HEK293 (cell line): ENCODE data around the gene FAM89A.

ENCODE experiments used
- FEZF1 ChIP-seq: fragments of 450-650 bp; formaldehyde crosslinking; IDR thresholded peaks from 2 replicates; pipeline ENCODE4 v1.5.1; 2016; ENCODE audit warnings: missing biosample characterization, missing genetic modification characterization
- KLF16 ChIP-seq: fragments of 450-650 bp; formaldehyde crosslinking; IDR thresholded peaks from 2 replicates; pipeline ENCODE4 v1.5.1; 2017; ENCODE audit warnings: missing biosample characterization, missing genetic modification characterization
- REPIN1 ChIP-seq: fragments of 450-650 bp; formaldehyde crosslinking; IDR thresholded peaks from 2 replicates; pipeline ENCODE4 v1.5.1; 2017; ENCODE audit warnings: missing biosample characterization, missing genetic modification characterization, low read depth
- SALL2 ChIP-seq: fragments of 450-650 bp; formaldehyde crosslinking; IDR thresholded peaks from 2 replicates; pipeline ENCODE4 v1.5.0; 2017; ENCODE audit warnings: missing biosample characterization, mild to moderate bottlenecking, missing genetic modification characterization, borderline replicate concordance
- YY1 ChIP-seq: fragments of 450-650 bp; formaldehyde crosslinking; IDR thresholded peaks from 2 replicates; pipeline ENCODE4 v1.5.1; 2018; ENCODE audit warnings: missing biosample characterization, missing genetic modification characterization
- ZBTB8A ChIP-seq: fragments of 450-650 bp; formaldehyde crosslinking; IDR thresholded peaks from 2 replicates; pipeline ENCODE4 v1.5.1; 2016; ENCODE audit warnings: missing biosample characterization, missing genetic modification characterization
- ZNF23 ChIP-seq: fragments of 450-650 bp; formaldehyde crosslinking; IDR thresholded peaks from 2 replicates; pipeline ENCODE4 v1.5.1; 2016; ENCODE audit warnings: missing biosample characterization, missing genetic modification characterization, borderline replicate concordance
- ZNF514 ChIP-seq: fragments of 450-650 bp; formaldehyde crosslinking; IDR thresholded peaks from 2 replicates; pipeline ENCODE4 v1.5.1; 2016; ENCODE audit warnings: missing biosample characterization, missing genetic modification characterization
- ZNF530 ChIP-seq: fragments of 450-650 bp; formaldehyde crosslinking; IDR thresholded peaks from 2 replicates; pipeline ENCODE4 v1.5.1; 2016; ENCODE audit warnings: low read depth, missing biosample characterization, missing genetic modification characterization
- ZNF830 ChIP-seq: fragments of 450-650 bp; IDR thresholded peaks from 2 replicates; pipeline ENCODE4 v1.5.0; 2018; ENCODE audit warnings: missing biosample characterization, missing genetic modification characterization, low read depth, mild to moderate bottlenecking, moderate library complexity
- TF ChIP-seq, protein P1 (sequence below): fragments of 450-650 bp; formaldehyde crosslinking; IDR thresholded peaks from 2 replicates; pipeline ENCODE4 v1.5.1; 2016; ENCODE audit warnings: missing biosample characterization, missing genetic modification characterization
- TF ChIP-seq, protein P2 (sequence below): fragments of 450-650 bp; formaldehyde crosslinking; IDR thresholded peaks from 2 replicates; pipeline ENCODE4 v1.5.1; 2016; ENCODE audit warnings: missing biosample characterization, missing genetic modification characterization

DNA sequence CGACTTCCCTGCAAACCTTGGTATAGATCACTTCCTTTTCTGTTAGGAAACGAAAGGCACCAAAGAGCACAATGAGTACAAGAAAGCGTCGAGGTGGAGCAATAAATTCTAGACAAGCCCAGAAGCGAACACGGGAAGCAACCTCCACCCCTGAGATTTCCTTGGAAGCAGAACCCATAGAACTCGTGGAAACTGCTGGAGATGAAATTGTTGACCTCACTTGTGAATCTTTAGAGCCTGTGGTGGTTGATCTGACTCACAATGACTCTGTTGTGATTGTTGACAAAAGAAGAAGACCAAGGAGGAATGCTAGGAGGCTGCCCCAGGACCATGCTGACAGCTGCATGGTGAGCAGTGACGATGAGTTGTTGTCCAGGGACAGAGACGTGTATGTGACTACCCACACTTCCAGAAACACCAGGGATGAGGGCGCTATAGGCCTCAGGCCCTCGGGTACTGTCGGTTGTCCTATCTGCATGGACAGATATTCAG lies 18.5 kb downstream of the FAM89A start:
- TF ChIP-seq ZBTB8A (tag by site-specific recombination) (no peak), KLF16 (tag by site-specific recombination) (no peak), ZNF530 (tag by site-specific recombination) (no peak), SALL2 (tag by site-specific recombination) (no peak), FEZF1 (tag by site-specific recombination) (no peak), ZNF514 (no peak), ZNF23 (tag by site-specific recombination) (no peak), YY1 (tag by site-specific recombination) (no peak), ZNF830 (no peak), REPIN1 (tag by site-specific recombination) (no peak)
- TF ChIP-seq, protein P1, sequence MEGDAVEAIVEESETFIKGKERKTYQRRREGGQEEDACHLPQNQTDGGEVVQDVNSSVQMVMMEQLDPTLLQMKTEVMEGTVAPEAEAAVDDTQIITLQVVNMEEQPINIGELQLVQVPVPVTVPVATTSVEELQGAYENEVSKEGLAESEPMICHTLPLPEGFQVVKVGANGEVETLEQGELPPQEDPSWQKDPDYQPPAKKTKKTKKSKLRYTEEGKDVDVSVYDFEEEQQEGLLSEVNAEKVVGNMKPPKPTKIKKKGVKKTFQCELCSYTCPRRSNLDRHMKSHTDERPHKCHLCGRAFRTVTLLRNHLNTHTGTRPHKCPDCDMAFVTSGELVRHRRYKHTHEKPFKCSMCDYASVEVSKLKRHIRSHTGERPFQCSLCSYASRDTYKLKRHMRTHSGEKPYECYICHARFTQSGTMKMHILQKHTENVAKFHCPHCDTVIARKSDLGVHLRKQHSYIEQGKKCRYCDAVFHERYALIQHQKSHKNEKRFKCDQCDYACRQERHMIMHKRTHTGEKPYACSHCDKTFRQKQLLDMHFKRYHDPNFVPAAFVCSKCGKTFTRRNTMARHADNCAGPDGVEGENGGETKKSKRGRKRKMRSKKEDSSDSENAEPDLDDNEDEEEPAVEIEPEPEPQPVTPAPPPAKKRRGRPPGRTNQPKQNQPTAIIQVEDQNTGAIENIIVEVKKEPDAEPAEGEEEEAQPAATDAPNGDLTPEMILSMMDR (tag by site-specific recombination), result no peak
- TF ChIP-seq, protein P2, sequence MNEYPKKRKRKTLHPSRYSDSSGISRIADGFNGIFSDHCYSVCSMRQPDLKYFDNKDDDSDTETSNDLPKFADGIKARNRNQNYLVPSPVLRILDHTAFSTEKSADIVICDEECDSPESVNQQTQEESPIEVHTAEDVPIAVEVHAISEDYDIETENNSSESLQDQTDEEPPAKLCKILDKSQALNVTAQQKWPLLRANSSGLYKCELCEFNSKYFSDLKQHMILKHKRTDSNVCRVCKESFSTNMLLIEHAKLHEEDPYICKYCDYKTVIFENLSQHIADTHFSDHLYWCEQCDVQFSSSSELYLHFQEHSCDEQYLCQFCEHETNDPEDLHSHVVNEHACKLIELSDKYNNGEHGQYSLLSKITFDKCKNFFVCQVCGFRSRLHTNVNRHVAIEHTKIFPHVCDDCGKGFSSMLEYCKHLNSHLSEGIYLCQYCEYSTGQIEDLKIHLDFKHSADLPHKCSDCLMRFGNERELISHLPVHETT (tag by site-specific recombination), result no peak
